NCI-H2227 treated with DMSO at 0.1 percent for 48 hours (cell line): ENCODE data around the gene ESYT3.
"Not testable (repeated sequence)": the region's sequence is repeated elsewhere in the genome, so short reads cannot be mapped to it uniquely, and the experiment has no call there.

Experiments
- DNase-seq: peaks from one replicate; lab custom pipeline; 2025; lab: John Stamatoyannopoulos, UW

ESYT3 gene

DNA sequence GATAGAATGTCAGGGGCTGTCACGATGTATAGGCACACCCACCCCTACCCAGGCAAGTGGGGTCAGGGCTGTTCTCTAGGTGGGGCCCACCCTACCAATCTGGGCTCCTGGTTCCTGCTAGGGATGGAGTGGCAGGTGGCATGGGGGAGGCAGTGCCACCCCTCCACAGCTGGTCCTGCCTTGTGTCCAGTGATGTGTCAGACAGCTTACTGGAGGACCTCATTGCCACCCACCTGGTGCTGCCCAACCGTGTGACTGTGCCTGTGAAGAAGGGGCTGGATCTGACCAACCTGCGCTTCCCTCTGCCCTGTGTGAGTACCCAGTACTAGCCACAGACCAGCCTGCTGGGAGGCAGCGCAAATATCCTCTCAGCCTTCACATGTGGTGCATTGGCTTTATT, 27.5 kb downstream of the ESYT3 start:
- DNase-seq = no peak

GRCh38 chr3:138463724-138464490, 29.5 kb downstream of the ESYT3 start:
- DNase-seq = no peak

- DNase-seq = no peak
Measured at GRCh38 chr3:138464491-138464860, 30.1 kb downstream of the ESYT3 start.

DNA sequence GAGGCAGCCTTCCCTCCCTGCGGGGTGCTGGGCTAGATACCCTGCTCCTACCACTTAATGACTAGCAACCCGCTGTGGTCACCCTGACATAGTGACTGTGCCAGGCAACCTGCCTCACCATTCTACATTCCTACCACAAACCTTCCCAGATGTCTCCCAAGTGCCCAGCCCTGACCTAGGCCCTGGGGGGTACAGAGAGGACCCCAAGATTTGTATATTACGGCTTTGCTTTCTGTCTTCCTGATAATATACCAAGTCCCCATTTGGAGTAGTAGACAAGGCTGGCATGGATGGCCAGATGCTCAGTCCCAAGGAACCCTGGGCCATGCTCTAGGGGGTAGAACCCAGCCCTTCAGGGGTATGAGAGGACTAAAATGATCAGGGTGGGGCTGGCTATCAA, 31.0 kb downstream of the ESYT3 start:
- DNase-seq = no peak

GRCh38 chr3:138465925-138466324, 31.5 kb downstream of the ESYT3 start:
- DNase-seq = no peak

DNA sequence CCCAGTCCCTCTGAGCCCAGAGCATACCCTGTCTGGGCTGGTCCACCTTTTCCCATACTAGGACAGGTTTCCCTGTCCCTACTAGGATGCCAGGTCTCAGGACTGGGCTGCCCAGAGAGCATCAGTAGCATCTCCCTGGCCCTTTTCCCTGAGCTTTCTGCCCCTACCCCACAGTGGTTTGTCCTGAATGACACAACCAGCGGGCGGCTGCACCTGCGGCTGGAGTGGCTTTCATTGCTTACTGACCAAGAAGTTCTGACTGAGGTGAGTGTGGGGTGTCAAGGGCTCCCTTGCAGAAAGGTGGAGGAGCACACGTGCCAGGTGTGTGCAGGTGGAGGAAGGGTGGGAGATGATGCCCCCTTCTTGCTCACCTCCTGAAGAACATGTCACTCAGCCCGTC, 33.5 kb downstream of the ESYT3 start:
- DNase-seq = no peak

DNA sequence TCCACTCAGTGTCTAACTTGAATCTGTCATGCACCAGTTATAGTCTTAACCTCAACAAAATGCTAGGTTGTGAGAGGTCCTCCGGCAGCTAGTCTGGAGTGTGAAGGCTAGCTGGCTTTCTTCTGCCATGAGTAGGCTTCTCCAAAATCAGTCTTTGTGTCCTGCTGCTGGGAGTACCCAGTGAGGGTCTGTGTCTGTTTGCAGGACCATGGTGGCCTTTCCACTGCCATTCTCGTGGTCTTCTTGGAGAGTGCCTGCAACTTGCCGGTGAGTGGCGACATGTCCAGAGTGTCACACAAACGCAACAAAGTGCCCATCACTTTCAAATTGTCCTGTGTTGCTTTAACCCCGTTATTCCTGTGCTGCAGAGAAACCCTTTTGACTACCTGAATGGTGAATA, 34.0 kb downstream of the ESYT3 start:
- no peak for DNase-seq

DNA sequence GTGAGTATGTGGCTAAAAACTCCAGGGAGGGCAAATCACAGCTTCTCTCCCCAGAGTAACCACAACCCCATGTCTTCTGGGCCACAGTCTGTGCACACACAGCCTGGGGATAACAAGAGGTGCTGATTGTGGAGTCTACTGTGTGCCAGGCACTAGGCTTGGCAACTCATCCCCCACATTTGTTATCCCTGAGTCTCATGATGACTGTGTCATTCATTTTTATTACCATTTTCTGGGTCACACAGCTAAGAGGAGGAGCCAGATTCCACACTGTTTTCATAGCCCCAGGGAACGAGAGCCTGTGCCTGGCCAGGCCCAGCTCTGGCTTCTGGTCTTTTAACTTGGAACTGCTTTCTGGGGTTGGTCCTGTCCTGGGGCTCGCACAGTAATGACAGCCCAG, 34.5 kb downstream of the ESYT3 start:
- DNase-seq = no peak

- DNase-seq = no peak
Measured at GRCh38 chr3:138469874-138470273, 35.5 kb downstream of the ESYT3 start.

GRCh38 chr3:138470687-138471086, 36.3 kb downstream of the ESYT3 start:
- DNase-seq = no peak

DNA sequence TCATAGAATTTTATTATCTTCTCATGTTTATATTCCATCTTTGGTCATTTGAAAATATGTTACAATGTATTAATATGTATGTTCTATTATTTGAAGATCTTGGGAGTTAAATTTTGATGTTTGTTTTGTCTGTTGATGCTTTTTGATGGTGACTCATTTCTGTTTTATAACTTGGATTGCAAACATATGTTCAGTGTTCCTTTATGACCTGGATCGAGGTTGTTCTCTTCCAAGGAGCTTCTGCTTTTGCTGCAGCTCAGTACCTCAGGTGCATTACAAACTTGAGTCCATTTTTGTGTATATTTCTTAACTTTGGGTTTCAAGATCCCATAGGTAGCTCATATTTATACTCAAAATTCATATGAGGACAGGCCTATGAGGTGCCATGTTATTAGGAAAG, 37.1 kb downstream of the ESYT3 start:
- DNase-seq = no peak

DNA sequence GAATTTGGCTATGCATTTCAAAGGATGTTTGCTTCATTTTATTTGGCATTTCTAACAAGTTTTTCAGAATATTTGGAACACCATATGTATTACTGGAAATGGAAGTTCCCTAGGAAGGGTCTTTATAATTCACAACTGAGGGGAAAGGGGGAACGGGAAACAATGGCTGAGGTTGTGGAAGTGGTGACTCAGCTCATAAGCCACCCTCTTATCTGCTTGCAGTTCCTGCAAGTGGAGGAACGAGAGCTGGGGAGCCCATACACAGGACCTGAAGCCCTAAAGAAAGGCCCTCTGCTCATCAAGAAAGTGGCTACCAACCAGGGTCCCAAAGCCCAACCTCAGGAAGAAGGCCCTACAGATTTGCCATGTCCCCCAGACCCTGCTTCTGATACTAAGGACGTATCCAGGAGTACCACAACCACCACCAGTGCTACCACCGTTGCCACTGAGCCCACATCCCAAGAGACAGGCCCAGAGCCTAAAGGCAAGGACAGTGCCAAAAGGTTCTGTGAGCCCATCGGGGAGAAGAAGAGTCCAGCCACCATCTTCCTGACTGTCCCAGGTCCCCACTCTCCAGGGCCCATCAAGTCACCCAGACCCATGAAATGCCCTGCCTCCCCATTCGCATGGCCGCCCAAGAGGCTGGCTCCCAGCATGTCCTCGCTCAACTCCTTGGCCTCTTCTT, 37.9 kb downstream of the ESYT3 start:
- DNase-seq = no peak

DNA sequence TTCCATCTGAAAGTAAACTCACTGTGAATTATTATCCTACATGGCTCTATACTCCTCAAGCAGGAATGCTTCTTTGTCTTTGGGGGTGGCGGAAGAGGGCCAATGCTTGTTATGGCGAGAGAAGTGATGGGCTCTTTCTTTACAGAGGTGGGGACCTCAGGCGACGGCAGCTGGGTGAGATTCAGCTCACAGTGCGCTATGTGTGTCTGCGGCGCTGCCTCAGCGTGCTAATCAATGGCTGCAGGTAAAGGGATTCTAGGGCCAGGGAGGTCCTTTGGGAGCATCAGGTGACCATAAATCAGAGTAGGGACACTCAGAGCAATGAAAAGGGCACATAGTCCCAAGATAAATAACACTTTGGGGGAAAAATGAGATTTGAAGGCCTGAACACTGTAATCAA, 39.0 kb downstream of the ESYT3 start:
- DNase-seq = peak; percentile 22

DNA sequence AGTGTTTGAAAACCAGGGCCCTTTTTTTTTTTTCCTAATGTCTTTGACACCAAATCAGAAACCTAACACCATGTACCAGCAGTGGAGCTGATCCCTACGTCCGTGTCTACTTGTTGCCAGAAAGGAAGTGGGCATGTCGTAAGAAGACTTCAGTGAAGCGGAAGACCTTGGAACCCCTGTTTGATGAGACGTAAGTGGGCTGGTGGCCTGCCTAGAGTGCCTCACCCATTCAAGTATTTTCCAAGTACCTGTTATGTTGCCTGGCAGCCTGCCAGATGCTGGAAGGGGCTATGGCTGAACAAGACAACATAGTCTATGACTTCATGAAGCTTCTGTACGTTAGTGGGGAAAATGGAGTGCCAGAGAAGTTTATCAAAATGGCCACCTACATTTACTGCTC, 39.7 kb downstream of the ESYT3 start:
- no peak for DNase-seq

GRCh38 chr3:138476526-138476925, 42.1 kb downstream of the ESYT3 start:
- DNase-seq = no peak

GRCh38 chr3:138477120-138477519, 42.7 kb downstream of the ESYT3 start:
- no peak for DNase-seq

- no peak for DNase-seq
Measured at GRCh38 chr3:138477801-138478200, 43.4 kb downstream of the ESYT3 start.

DNA sequence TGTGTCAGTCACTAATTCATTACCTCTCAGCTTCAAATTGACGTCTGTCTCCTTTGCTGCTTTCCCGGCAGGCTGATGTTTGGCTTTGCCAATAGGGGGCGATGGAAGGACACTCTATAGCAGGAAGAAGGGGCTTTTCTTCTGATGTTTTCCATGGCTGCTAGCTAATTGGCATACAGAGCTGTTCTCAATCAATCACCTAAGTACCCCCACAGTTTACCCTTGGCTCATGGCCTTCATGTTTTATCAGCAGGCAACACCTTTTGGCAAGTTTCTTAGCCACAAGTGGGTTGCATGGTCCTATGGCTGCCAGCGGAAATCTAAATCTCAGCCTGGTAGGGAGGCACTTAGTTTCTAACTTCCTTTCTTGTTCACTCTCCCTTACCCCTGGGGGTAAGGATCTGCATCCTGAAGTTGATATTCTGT, 45.0 kb downstream of the ESYT3 start:
- DNase-seq = peak; percentile 4

DNA sequence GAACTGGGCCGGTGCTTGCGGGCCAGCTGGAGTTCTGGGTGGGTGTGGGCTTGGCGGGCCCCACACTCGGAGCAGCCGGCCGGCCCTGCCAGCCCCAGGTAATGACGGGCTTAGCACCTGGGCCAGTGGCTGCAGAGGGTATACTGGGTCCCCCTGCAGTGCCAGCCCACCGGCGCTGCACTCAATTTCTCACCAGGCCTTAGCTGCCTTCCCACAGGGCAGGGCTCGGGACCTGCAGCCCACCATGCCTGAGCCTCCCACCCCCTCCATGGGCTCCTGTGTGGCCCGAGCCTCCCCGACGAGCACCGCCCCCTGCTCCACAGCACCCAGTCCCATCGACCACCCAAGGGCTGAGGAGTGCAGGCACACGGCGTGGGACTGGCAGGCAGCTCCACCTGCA, 50.3 kb downstream of the ESYT3 start:
- not testable (repeated sequence) for DNase-seq

- not testable (repeated sequence) for DNase-seq
Measured at GRCh38 chr3:138486580-138486979, 52.2 kb downstream of the ESYT3 start.

DNA sequence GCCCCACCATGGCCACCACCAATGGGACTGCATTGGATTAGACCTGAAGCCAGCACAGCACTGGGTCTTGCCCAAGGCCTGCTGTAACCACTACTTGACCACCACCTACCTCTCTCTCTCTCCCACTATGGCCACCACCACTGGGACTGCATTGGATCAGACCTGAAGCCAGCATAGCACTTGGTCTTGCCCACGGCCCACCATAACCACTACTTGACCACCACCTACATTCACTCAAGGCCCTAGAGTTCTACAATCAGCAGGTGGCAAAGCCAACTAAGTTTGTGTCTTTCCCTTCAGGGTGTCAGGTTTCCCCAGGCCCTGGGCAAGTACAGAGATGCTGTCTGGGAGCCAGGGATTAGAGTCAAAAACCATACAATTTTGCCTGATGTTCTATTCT, 57.6 kb downstream of the ESYT3 start:
- DNase-seq = no peak

- no peak for DNase-seq
Measured at GRCh38 chr3:138492980-138493675, 58.7 kb downstream of the ESYT3 start.
